Epidermal melanocyte (primary cell): ENCODE data around the gene PHKB.

Experiments used
- DNase-seq: peaks from one replicate; pipeline ENCODE4 v3.0.0; 2011; ENCODE audit warnings: low spot score; ENCODE audit not compliant: insufficient read length

The PHKB gene

DNA sequence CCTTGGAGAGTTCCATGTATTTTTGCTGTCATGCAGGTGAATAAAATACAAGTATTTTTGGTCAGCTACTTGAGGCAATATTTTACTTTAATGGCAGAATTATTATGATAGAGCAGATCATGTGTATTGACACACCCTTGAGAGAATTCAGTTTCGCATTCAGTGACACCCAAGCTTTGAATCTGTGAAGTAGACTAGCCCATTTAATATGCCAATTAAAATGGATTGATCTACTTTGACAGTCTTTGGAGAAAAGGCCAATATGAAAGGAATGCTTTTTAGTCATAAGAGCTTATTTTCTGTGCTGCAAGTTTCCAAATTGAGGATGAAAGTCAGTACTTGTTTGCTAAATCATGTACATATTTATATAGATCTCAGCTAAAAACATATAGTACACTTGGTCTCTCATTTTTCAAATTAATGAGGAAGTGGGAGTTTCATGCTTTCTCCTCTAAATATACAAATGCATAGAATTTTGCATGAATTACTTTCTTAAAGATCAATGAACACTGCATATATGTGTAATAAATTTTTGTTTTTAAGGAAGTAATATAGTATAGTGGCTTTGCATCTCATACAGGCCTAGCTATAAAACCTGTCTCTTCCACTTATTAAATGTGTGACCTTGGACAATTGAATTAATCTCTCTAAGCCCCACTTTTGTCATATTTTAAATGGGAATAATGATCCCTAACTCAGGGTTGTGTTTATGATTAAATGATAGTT lies 161.5 kb downstream of the PHKB start:
- DNase-seq: no peak

DNA sequence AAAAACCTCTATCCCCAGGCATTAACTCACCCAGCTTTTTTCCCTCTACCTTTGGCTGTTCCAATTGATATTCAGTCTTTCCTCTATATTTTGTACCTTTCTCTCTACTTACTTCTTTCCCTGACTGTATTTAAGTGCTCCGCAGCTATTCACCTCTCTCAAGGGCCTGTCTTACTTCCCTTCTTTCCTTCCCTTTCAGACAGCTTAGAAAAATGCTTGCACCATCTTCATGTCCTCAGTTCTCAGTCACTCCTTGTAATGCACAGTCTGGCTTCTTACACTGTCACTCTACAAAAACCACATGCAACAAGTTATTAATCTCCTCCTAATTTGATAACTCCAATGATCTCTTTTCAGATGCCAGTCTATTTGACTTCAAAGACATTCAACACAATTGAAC lies 163.4 kb downstream of the PHKB start:
- no peak for DNase-seq

DNA sequence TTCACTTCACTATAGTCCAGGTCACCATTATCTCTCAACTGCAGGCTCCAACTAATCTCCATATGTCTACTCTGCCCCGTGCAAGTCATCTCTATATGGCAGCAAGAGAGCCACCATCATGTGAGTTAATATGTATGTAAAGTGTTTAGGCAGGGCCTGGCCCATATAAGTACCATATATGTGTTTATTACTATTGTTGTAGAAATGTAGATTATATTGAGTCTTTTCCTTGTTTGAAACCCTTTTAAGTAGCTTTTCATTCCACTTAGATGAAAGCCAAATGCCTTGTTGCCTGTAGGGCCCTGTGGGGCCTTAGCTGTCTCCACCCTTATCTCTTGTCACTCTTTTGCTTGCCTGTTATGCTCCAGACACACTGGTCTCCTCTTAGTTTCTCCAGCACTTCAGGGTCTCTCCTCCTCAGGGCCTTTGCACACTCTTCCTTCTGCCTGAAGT lies 164.0 kb downstream of the PHKB start:
- no peak for DNase-seq

DNA sequence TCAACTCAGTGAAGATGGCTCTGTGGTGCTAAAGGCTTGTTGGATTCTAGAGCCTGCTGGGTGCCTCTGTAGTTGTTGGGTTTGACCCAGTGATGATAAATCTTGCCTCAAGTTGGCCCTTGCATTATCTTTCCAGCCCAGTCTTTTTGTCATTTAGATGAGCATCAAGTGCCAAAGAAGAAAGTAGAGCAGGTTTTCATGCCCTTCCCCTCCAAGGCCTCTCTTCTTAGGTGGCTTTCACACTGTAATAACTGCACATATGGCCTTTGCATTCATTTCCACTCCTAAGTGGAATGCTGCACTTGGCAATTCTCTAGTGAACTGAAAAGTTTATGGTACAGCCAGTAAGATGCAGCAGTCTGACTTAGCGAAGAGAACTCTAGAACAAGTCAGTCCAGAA lies 165.1 kb downstream of the PHKB start:
- no peak for DNase-seq

DNA sequence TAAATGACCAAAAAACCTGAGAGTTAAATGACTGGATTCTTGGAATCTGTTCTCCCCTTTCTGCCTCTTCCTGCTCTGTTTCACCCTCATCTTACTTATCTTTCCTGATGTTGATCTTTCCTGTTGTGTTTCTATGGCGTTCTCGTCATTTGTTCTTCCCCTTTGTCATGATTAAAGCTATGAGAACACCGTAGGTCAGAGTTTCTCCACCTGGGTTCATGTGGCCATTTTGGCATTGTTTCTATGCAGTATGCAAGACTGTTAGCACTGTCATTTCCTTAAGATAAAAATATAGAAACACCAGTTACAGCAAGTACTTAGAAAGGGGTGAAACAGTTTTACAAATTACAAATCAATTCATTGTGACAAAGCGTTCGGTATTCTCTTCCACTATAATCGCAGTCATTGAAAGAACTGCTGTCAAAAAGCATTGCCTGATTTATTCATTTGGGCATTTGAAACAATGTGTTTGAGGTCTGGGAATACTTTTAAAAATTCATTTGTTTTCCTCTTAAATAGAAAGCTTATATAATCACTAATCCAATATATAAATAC lies 166.0 kb downstream of the PHKB start:
- DNase-seq: no peak

DNA sequence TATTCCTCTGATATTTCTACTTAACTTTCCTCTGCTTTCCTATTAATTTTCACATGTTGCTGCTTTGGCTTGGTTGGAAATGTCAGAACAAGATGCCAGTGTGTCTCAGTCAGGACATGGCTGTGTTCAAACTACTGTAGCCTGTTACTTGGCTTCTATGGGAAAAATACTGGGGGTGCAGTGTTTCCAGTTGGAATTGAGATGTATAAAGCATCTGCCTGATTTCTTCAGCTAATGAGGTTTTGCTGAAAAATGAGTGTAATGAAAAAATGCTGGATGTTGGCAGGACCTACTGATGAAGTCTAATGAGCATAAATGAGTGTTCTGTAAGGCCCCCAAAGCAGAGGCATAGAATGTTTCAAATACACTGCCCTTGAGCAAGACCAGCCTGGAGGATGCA lies 166.6 kb downstream of the PHKB start:
- DNase-seq: no peak

DNA sequence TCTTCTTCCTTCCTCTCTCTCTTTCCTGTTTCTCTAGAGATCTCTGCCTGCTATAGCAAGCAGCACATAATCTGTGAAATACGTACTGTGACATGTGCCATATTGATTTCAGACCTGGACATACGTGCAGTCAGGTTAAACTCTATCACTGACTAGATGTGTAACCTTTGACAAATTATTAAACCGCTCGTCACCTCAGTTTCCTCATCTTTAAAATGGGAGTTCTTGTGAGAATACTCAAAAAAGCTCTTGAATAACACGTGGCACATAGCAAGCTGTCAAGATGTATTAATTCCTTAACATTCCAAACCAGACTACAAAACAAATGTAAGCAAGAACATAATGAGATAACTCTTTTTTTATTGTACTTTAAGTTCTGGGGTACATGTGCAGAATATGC lies 170.0 kb downstream of the PHKB start:
- no peak for DNase-seq

DNA sequence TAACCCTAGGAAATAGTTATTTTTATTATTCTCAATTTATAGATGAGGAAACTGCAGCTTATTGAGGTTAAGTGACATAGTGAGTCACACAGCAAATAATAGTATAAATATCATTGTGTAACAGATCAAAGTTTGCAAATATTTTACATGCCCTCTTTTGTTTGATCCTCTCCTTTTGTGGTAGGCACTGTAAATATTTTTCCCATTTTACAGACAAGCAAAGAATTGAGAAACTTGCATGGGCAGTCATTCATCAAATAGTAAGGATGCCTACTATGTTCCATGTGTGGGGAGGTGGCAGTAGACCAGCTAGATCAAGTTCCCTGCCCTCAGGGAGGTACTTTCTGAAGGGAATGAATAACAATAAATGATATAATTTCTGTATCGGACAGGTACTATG lies 173.0 kb downstream of the PHKB start:
- DNase-seq: no peak

DNA sequence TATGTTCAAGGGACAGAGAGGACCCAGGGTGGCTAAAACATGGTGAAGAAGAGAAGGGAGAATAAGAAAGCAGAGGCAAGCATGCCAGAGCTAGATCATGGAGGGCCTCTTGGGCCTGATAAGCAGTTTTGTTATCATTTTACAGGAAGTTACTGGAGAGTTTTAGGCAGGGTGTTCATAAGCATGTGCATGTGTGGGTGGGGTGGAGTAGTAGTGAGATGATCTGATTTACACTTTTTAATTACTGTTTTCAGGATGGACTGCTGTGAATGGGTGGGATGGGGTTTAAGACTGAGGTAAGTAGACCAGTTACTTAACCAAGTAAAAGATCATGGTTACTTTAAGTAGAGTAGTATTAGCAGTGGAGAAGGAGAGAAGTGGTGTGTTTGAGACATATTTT lies 173.6 kb downstream of the PHKB start:
- no peak for DNase-seq

DNA sequence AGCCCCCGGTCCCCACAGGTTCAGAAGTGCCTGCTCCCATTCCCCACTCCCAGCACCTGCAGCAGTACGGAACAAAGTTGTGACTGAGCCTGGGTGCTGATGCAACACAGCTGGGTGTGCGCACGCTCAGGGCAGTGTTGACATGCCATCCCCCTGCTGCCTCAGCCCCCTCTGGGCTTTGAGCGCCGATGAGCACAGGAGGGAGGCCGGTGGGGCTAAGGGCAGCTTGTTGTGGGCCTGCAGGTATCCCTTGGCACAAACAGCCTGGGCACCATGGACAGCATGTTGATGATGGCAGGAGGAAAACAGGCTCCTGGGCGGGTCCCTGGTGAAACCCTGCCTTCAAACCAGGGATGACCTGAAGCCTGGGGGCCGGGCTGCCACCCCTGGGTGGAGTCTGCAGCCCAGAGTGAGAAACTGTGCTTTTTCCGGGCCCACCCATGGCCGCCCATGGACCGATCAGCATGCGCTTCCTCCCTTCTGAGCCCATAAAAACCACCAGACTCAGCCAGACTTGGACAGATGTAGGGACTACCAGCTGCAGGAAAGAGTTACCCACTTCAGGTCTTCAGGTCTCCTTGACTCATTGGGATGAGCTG lies 175.5 kb downstream of the PHKB start:
- DNase-seq: no peak

DNA sequence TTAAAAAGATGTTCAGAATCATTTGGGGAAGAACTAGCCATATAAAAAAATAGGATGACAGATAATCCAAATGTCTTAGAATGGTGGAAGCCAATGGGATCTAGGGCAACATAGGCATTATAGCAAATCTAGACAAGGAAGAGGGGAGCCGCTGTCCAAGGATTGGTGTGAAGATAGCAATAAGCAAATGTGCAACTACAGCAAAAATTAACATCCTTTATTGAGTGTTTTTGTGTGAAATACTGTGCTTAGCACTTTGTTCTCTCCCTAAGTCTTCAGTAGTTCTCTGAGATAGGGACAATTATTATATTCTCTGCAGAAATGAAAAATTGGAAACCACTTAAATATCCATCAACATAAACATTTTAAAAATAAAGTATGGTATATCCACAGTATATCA lies 177.0 kb downstream of the PHKB start:
- no peak for DNase-seq

DNA sequence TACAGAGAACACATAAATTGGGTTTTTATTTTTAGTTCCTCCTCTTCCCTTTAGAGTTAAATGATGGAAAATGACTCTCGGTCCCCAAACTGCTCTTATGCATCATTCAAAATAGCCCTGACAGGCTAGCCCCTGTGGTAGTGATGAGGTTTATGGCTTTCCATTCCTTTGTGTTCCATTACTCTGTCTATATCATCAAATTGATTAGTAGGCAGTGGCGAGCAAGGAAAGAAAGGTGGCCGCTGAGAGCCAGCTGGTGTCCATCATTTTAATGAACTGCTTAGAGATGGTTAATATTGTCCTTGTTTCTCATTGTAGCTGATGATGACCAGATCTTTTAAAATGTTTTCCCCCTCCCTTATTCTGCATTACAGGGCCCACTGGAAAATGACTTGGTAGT lies 179.5 kb downstream of the PHKB start:
- DNase-seq: no peak

DNA sequence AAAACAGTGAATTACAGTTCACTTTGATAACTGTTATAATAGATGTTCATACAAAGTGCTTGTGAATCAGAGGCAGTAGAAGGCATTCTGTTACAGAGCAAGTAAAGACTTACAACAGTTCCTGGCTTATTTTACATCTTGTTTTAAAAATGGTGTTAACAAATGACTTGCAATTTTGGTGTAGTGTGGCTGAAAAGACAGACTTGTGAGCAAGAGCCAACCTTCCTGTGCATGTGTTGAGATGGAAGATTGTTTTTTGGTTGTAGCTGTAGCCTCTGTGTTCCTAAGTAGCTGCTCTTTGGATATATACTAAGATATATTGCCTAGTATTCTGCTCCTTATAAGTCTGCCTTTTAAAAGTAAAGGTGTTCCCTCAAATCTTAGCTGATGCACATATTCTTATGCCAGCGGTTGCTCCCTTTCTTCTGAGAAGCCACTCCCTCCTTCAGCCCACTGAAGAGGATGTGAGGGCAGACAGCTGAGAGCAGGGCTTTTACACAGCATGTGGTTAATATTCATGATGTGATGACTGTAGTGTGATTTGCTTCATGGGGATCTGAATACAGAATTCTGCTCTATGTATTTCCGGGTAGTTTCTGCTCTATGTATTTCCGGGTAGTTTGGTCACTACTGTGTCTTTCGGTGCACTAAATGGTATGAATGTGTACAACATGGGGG lies 182.3 kb downstream of the PHKB start:
- DNase-seq: no peak

DNA sequence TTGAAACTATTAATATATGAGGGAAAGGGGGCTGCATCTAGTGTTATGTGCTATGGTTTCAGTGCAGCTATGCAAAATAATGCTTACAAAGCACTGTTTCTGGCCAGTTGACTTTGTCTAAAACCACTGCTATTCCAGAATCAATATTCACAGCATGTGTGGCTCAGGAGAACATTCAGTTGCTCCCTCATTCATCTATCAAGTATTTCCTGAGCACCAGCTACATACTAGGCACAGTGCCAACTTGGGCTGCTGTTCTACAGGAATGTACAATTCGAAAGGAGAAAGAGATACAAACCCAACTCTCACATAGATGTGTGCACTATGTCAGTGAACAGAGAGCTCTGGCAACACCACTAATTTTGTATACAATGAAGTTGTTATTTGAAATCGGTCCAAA lies 183.0 kb downstream of the PHKB start:
- no peak for DNase-seq

DNA sequence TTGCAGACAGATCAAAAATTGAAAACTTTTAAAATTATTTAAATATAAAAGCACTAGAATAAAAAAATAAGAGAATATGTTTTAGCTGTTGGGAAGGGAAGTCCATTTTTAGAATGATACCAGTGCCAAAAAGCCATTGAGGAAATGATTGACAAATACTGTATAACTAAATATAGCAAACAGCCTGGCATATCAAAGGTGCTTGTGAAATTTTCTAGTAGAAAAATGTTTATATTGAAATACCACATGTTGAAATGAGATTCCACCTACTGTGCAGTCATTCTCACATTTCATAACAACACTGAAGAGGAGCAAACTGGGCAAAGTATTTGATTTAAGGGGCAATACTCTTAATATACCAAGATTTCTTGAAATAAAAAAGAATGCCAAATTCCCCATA lies 183.5 kb downstream of the PHKB start:
- no peak for DNase-seq

DNA sequence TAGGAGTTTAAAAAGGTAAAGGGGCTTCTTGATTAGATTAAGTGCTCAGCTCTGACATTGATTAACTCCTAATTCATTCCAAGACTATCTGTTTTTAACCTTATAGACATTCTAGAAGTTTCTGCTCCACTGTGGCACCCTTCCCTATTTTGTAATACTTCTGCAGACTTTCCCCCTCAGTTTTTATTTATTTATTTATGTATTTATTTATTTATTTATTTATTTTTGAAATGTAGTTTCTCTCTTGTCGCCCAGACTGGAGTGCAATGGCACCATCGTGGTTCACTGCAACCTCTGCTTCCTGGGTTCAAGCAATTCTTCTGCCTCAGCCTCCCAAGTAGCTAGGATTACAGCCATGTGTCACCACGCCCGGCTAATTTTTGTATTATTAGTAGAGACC lies 185.8 kb downstream of the PHKB start:
- DNase-seq: no peak

DNA sequence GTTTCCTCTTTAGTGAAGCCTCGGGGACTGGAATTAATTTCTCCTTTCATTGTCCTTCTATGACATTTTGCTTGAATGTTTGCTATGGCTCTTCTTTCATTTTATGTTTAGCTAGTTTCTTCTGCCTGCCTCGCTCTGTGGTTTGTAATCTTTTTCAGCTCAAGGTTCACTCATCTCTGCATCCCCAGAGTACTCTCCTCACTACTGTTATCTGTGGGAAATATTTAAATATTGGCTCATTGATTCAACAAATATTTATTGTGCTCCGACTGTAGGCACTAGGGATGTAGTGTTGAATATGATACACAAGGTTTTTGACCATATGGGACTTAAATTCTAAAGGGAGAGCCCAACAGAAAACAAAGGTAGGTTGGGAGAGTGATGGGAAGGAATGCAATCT lies 195.9 kb downstream of the PHKB start:
- DNase-seq: no peak

DNA sequence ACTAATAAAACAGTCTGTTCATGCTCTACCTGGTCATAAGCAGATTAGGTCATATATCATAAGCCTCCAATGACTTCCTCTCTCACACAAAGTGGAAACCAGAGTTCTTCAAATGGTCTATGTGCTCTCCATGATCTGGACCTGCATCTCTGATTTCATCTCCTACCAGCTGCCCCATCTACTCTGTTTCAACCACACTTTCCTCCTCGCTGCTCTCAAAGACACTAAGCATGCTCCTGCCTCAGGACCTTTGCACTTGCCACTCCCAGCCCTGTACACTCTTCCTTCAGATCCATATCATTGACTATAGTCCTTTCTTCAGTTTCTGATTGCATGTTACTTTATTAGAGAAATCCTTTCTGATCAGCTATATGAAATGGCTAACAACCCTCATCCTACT lies 196.8 kb downstream of the PHKB start:
- no peak for DNase-seq

DNA sequence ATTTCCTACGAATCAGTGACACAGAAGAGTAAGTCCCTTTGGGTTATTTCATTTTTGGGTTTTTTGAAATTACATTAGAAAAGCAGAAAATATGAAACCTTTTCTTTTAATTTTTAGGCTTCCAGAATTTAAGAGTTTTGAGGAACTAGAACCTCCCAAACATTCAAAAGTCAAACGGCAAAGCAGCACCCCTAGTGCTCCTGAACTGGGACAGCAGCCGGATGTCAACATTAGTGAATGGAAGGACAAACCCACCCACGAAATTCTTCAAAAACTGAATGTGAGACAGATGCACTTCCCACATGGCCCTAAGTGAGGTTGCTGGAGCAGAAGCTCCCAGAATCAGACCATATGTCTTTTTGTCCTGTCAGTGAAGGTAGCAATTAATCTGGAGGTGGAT lies 199.4 kb downstream of the PHKB start:
- DNase-seq: no peak

DNA sequence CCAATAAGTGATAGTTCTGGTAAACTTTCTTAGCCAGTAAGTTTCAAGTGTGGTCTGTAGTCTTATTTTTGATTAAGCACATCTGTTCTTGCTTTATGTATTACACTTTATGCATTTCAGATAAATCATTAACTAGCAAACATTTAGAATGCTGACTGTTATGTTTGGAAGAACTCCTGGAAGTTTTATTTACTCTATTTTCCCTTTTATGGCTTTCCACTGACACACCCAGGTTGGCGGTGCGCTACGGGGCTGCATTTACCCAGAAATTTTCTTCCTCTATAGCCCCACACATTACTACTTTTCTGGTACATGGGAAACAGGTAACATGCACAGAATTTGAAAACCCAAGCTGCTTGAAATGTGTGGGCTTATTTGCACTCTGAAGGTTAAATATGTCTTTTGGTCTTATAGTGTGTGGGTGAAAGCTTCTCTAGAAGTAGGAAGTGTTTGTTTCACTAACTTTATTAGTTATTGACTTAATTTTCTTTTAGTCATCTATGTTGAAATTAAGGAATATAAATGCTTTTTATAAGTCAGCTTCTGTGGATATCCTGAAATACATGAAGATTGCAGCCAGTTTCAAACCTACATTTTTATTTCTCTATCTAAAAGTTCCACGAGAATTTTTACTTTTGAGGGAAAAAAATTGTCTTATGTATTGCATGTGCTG lies 203.7 kb downstream of the PHKB start:
- DNase-seq: no peak

DNA sequence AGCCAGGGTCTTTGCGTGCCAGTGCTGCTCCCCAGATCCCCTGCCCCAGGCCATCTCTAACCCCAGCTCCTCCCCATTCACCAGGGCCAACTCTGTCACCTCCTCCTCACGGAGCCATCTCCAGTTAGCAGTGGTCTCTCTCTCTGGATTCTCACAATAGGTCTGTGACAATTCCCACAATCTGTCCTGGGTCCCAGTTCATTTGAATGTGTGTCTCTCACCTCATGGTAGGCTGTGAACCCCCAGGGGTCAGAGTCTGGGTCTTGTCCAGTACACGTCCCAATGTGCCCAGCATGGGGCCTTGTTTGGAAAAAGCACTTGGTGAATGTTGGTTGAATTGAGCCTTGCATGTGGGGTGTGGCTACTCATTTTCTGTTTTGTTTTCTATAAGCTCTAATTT lies 205.3 kb downstream of the PHKB start:
- DNase-seq: no peak

DNA sequence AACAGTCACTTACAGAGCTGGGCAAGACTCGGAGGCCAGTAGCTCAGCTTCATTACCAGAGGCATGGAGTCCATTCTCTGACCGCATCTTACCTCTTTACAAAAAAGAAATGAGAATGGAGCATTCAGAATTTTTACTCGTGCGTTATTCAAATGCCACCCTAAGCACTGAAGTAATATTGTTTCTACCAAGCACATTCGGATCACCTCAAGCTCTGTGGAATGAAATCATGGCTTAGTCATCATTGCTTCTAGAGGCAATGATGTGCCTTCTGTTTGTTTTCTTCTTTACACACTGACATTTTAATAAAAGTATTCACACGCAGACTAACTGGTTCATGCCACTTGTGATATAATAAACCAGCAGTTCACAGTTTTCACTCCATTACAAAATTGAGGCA lies 206.8 kb downstream of the PHKB start:
- no peak for DNase-seq
